IgD-negative memory B cell (primary cell): ENCODE data around the gene KRT36. TPM values are rescaled to one million over a fixed set of nuclear protein-coding genes. Genes with fewer than 3 reads are reported as not detected.

ENCODE experiments used
- H3K27ac Mint-ChIP-seq, 3 donors: one replicate each; pipeline ENCODE4 v1.8.0; 2020 to 2022; ENCODE audit warnings: mild to moderate bottlenecking in 3 of 3, mixed read lengths in 3 of 3, moderate library complexity in 1 of 3
- H3K27me3 Mint-ChIP-seq: one replicate; pipeline ENCODE4 v1.8.0; 2021; ENCODE audit warnings: mixed read lengths
- H3K36me3 Mint-ChIP-seq: one replicate; pipeline ENCODE4 v1.8.0; 2020; ENCODE audit warnings: mild to moderate bottlenecking, mixed read lengths
- H3K4me1 Mint-ChIP-seq, 3 donors: one replicate each; pipeline ENCODE4 v1.8.0; 2020 to 2022; ENCODE audit warnings: mixed read lengths in 3 of 3, mild to moderate bottlenecking in 1 of 3
- H3K4me3 Mint-ChIP-seq, 4 donors: one replicate each; pipeline ENCODE4 v1.8.0; 2020 to 2022; ENCODE audit warnings: mild to moderate bottlenecking in 4 of 4, mixed read lengths in 4 of 4, moderate library complexity in 3 of 4
- H3K9me3 Mint-ChIP-seq, 3 donors: one replicate each; pipeline ENCODE4 v1.8.0; 2020 to 2021; ENCODE audit warnings: mixed read lengths in 3 of 3, mild to moderate bottlenecking in 1 of 3
- polyA plus RNA-seq: library from polyadenylated mRNA; unstranded; fragments of 300-500 nt; fragmentation: Illumina TruSeq; gene quantifications from one replicate; pipeline ENCODE4 v1.2.3, GENCODE V29; 2021

KRT36 gene
- polyA plus RNA-seq, 1 donor from 2014 or later, result not detected

GRCh38 chr17:41453066-41453465, 36.6 kb downstream of the KRT36 start:
- peaks cover 10% of the 10 kb centered on the region for H3K27me3 Mint-ChIP-seq
- no peaks in the 10 kb centered on the region for H3K4me1 Mint-ChIP-seq
- H3K27ac Mint-ChIP-seq, result peak overlapping the region in 1 of 3 donors; percentile 2
- no peak overlapping the region for H3K4me3 Mint-ChIP-seq
- H3K36me3 Mint-ChIP-seq, result peaks cover 2% of the 10 kb centered on the region
- H3K9me3 Mint-ChIP-seq, result peaks cover 0 to 2% (median 0%) of the 10 kb centered on the region in 3 donors

GRCh38 chr17:41452281-41452680, 37.4 kb downstream of the KRT36 start:
- peaks cover 9% of the 10 kb centered on the region for H3K27me3 Mint-ChIP-seq
- H3K36me3 Mint-ChIP-seq, result peaks cover 2% of the 10 kb centered on the region
- H3K9me3 Mint-ChIP-seq, result peaks cover 0 to 2% (median 0%) of the 10 kb centered on the region in 3 donors
- no peaks in the 10 kb centered on the region for H3K4me1 Mint-ChIP-seq
- no peak overlapping the region for H3K27ac Mint-ChIP-seq
- H3K4me3 Mint-ChIP-seq, result no peak overlapping the region

GRCh38 chr17:41451154-41451728, 38.5 kb downstream of the KRT36 start:
- H3K4me1 Mint-ChIP-seq, result no peaks in the 10 kb centered on the region
- peaks cover 9% of the 10 kb centered on the region for H3K27me3 Mint-ChIP-seq
- H3K36me3 Mint-ChIP-seq, result peaks cover 2% of the 10 kb centered on the region
- H3K4me3 Mint-ChIP-seq, result no peak overlapping the region
- H3K27ac Mint-ChIP-seq, result no peak overlapping the region
- H3K9me3 Mint-ChIP-seq, result peaks cover 0 to 2% (median 0%) of the 10 kb centered on the region in 3 donors

DNA sequence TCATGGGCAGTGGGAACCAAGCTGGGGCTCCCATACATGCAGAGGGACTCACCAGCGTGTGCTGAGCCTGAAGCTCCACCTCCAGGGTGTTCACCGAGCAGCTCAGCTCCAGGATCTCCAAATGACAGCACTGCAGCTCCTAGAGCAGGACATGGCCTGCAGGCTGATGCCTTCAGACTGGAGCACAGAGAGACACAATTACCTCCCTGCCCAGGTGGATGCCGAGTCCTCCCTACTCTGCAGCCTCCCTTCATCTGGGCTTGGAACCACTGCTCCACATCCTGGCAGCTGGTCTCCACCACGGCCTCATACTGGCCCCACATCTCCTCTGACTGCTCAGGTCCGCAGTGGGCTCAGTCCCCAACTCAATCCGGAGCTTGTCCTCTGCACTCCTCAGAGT, 40.7 kb downstream of the KRT36 start:
- Mint-ChIP-seq H3K4me1 (no peaks in the 10 kb centered on the region), H3K4me3 (no peak overlapping the region), H3K9me3 (peaks cover 0 to 2% (median 0%) of the 10 kb centered on the region in 3 donors), H3K27me3 (peaks cover 4% of the 10 kb centered on the region), H3K27ac (no peak overlapping the region), H3K36me3 (peaks cover 2% of the 10 kb centered on the region)

DNA sequence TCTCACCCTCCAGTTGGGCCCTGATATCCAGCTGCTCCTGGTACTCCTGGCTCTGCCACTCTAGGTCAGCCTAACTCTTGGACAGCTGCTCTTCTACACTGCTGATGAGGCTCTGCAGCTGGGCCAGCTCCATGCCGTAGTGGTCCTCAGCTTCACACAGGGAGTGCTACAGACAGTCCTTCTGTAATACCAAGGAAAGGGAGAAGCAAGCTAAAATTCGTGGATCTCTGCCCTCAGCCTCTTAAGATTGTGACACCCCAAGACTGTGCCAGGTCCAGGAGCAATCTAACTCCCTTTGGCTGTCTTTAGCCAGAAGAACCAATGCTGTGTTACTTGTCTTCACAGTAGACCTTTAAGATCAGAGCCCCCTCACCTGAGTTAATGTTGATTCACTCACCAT, 41.2 kb downstream of the KRT36 start:
- no peak overlapping the region for H3K4me3 Mint-ChIP-seq

DNA sequence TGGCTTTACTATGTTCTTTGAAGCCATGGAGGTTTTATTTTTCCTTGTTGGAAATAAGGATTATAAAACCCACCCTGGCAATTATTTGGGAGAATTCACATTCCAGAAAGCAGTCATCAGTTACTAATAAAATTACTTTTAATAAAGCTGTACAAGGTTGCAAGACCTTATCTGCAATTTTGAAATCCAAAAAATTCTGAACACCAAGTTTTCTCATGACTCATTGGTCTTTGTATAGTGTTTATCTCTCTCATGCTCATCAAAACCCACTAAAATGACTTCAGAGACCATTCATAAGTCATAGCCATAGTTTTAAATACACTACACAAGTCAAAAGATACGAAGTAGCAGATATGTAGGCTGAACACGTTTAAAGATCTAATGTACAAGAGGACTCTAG, 42.9 kb downstream of the KRT36 start:
- Mint-ChIP-seq H3K36me3 (peaks cover 2% of the 10 kb centered on the region), H3K4me1 (no peaks in the 10 kb centered on the region), H3K9me3 (no peaks in the 10 kb centered on the region), H3K27ac (no peak overlapping the region), H3K4me3 (no peak overlapping the region), H3K27me3 (peaks cover 17% of the 10 kb centered on the region)

More for the DNA sequence above, 41.2 kb downstream of the KRT36 start:
- H3K9me3 Mint-ChIP-seq, result no peaks in the 10 kb centered on the region
- no peak overlapping the region for H3K27ac Mint-ChIP-seq
- H3K4me1 Mint-ChIP-seq, result no peaks in the 10 kb centered on the region
- peaks cover 6% of the 10 kb centered on the region for H3K27me3 Mint-ChIP-seq
- H3K36me3 Mint-ChIP-seq, result peaks cover 2% of the 10 kb centered on the region

- no peak overlapping the region for H3K27ac Mint-ChIP-seq
- no peaks in the 10 kb centered on the region for H3K4me1 Mint-ChIP-seq
- H3K4me3 Mint-ChIP-seq, result no peak overlapping the region
- H3K27me3 Mint-ChIP-seq, result peaks cover 17% of the 10 kb centered on the region
- no peaks in the 10 kb centered on the region for H3K36me3 Mint-ChIP-seq
- peaks cover 0 to 2% (median 0%) of the 10 kb centered on the region in 3 donors for H3K9me3 Mint-ChIP-seq
Measured at GRCh38 chr17:41444640-41445039, 45.1 kb downstream of the KRT36 start.

DNA sequence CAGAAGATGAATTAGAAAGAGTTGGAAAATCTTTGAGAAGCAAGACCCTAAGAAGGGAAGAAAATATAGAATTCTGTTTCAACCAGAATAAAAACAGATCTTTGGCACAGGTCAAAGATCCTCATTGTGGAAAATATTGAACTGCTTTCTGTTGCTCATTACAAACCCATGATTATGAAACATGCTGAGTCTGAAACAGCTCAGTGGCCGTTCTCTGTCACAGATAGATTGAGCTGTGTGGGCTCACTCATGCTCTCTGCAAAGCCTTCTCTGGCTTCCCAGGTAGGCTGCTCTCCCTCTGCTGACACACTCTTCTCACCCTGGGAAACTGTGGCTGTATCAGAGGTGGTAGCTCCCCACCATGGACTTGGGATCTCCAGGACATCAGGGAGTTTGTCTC, 45.5 kb downstream of the KRT36 start:
- H3K27me3 Mint-ChIP-seq, result peaks cover 19% of the 10 kb centered on the region
- no peak overlapping the region for H3K4me3 Mint-ChIP-seq
- no peaks in the 10 kb centered on the region for H3K4me1 Mint-ChIP-seq
- H3K27ac Mint-ChIP-seq, result no peak overlapping the region
- H3K9me3 Mint-ChIP-seq, result peaks cover 0 to 2% (median 0%) of the 10 kb centered on the region in 3 donors
- H3K36me3 Mint-ChIP-seq, result no peaks in the 10 kb centered on the region

GRCh38 chr17:41442739-41443138, 47.0 kb downstream of the KRT36 start:
- no peaks in the 10 kb centered on the region for H3K4me1 Mint-ChIP-seq
- peaks cover 18% of the 10 kb centered on the region for H3K27me3 Mint-ChIP-seq
- no peaks in the 10 kb centered on the region for H3K36me3 Mint-ChIP-seq
- peaks cover 0 to 2% (median 0%) of the 10 kb centered on the region in 3 donors for H3K9me3 Mint-ChIP-seq
- no peak overlapping the region for H3K4me3 Mint-ChIP-seq
- H3K27ac Mint-ChIP-seq, result no peak overlapping the region

GRCh38 chr17:41440531-41441033, 49.1 kb downstream of the KRT36 start, which contains the start of gene KRT38:
Gene KRT38, minus strand, starts transcription at chr17:41440983. Its CDS starts 62 bp downstream, at chr17:41440921.
- H3K27me3 Mint-ChIP-seq, result peaks cover 18% of the 10 kb centered on the region
- no peak within 1 kb of the TSS for H3K27ac Mint-ChIP-seq

GRCh38 chr17:41439375-41439774, 50.3 kb downstream of the KRT36 start:
- no peak overlapping the region for H3K27ac Mint-ChIP-seq
- no peak overlapping the region for H3K4me3 Mint-ChIP-seq
- H3K9me3 Mint-ChIP-seq, result peaks cover 0 to 2% (median 0%) of the 10 kb centered on the region in 3 donors
- no peaks in the 10 kb centered on the region for H3K4me1 Mint-ChIP-seq
- peaks cover 18% of the 10 kb centered on the region for H3K27me3 Mint-ChIP-seq
- no peaks in the 10 kb centered on the region for H3K36me3 Mint-ChIP-seq

More at GRCh38 chr17:41440531-41441033, 49.1 kb downstream of the KRT36 start, which contains the start of gene KRT38:
- H3K4me1 Mint-ChIP-seq, result no peaks in the 10 kb centered on the region
- no peaks in the 10 kb centered on the region for H3K36me3 Mint-ChIP-seq
- H3K4me3 Mint-ChIP-seq, result peak within 1 kb of the TSS in 1 of 4 donors; percentile 54
- peaks cover 0 to 2% (median 0%) of the 10 kb centered on the region in 3 donors for H3K9me3 Mint-ChIP-seq

DNA sequence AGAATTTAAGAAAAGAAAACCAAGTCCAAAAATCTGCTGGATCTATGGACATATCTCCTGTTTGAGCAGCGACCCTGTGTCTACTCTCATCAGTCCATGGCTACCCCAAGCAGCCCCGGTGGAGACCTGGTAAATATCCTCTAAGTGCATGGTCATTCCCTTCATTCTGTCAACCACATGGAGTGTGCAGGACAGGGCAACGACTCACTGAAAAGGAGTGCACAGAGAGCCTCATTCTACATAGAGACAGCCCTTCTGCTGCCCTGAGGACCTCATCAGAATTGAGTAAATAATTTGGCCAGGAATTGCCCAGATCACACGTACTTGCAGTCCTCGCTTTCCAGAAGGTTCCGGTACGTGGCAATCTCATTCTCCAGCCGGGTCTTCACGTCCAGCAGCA, 51.9 kb downstream of the KRT36 start:
- Mint-ChIP-seq H3K4me3 (no peak overlapping the region), H3K4me1 (no peaks in the 10 kb centered on the region), H3K27ac (no peak overlapping the region), H3K9me3 (peaks cover 0 to 2% (median 0%) of the 10 kb centered on the region in 3 donors), H3K27me3 (peaks cover 9% of the 10 kb centered on the region), H3K36me3 (no peaks in the 10 kb centered on the region)

- peaks cover 0 to 2% (median 0%) of the 10 kb centered on the region in 3 donors for H3K9me3 Mint-ChIP-seq
- no peaks in the 10 kb centered on the region for H3K36me3 Mint-ChIP-seq
- H3K4me1 Mint-ChIP-seq, result no peaks in the 10 kb centered on the region
- no peak overlapping the region for H3K27ac Mint-ChIP-seq
- no peak overlapping the region for H3K4me3 Mint-ChIP-seq
- H3K27me3 Mint-ChIP-seq, result peaks cover 6% of the 10 kb centered on the region
Measured at GRCh38 chr17:41437254-41437653, 52.5 kb downstream of the KRT36 start.
